ENCODE results near the gene POLD3.

DNA sequence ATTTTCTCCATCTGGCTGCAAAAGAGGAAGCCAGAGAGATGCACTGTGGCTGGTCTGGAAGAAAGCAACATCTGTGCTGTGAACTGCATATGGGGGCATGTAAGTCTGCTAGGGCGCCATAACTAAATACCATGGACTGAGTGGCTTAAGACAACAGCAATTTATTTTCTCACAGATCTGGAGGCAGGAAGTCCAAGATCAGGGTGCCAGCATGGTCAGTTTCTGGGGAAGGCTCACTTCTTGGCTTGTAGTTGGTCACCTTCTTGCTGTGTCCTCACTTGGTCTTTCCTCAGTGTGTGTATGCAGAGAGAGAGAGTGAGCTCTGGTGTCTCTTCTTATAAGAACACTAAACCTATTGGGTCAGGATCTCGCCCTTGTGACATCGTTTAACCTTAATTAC, 34.9 kb upstream of the POLD3 start:
- TF ChIP-seq JUN (IDR thresholded peaks at IDR 0.05; ENCODE audit: low read depth, low read length) (no peak), TAF1 (IDR thresholded peaks at IDR 0.05; ENCODE audit: low read depth, low read length) (no peak), YY1 (IDR thresholded peaks at IDR 0.05; ENCODE audit: low read depth, low read length) (no peak), POLR2A (IDR thresholded peaks at IDR 0.05; ENCODE audit: control extremely low read depth in 1 of 2, low read depth in 2 of 2, low read length in 2 of 2) (no peak), TCF12 (IDR thresholded peaks at IDR 0.05; ENCODE audit: low read depth, low read length) (no peak), CHD1 (IDR thresholded peaks at IDR 0.05; ENCODE audit: low read depth, low read length) (no peak)
- TF ChIP-seq, protein P1, sequence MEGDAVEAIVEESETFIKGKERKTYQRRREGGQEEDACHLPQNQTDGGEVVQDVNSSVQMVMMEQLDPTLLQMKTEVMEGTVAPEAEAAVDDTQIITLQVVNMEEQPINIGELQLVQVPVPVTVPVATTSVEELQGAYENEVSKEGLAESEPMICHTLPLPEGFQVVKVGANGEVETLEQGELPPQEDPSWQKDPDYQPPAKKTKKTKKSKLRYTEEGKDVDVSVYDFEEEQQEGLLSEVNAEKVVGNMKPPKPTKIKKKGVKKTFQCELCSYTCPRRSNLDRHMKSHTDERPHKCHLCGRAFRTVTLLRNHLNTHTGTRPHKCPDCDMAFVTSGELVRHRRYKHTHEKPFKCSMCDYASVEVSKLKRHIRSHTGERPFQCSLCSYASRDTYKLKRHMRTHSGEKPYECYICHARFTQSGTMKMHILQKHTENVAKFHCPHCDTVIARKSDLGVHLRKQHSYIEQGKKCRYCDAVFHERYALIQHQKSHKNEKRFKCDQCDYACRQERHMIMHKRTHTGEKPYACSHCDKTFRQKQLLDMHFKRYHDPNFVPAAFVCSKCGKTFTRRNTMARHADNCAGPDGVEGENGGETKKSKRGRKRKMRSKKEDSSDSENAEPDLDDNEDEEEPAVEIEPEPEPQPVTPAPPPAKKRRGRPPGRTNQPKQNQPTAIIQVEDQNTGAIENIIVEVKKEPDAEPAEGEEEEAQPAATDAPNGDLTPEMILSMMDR (IDR thresholded peaks at IDR 0.05; ENCODE audit: control extremely low read depth in 1 of 3, insufficient read depth in 1 of 3, low read depth in 1 of 3, low read length in 3 of 3), result no peak
- TF ChIP-seq, protein P2, sequence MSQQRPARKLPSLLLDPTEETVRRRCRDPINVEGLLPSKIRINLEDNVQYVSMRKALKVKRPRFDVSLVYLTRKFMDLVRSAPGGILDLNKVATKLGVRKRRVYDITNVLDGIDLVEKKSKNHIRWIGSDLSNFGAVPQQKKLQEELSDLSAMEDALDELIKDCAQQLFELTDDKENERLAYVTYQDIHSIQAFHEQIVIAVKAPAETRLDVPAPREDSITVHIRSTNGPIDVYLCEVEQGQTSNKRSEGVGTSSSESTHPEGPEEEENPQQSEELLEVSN (IDR thresholded peaks at IDR 0.05), result no peak
- TF ChIP-seq, protein P3, sequence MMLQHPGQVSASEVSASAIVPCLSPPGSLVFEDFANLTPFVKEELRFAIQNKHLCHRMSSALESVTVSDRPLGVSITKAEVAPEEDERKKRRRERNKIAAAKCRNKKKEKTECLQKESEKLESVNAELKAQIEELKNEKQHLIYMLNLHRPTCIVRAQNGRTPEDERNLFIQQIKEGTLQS (IDR thresholded peaks at IDR 0.05; ENCODE audit: insufficient read depth, low read depth, low read length), result no peak
